ENCODE measurements around the gene BRME1. TPM values are rescaled to one million over a fixed set of nuclear protein-coding genes. Genes with fewer than 3 reads are reported as not detected.
"Not testable (repeated sequence)": the region's sequence is repeated elsewhere in the genome, so short reads cannot be mapped to it uniquely, and the experiment has no call there.

Gene BRME1
- total and polyA plus RNA-seq, 4 experiments from 2014 or later = 0.35 to 3.8 (median 1.7) TPM

DNA sequence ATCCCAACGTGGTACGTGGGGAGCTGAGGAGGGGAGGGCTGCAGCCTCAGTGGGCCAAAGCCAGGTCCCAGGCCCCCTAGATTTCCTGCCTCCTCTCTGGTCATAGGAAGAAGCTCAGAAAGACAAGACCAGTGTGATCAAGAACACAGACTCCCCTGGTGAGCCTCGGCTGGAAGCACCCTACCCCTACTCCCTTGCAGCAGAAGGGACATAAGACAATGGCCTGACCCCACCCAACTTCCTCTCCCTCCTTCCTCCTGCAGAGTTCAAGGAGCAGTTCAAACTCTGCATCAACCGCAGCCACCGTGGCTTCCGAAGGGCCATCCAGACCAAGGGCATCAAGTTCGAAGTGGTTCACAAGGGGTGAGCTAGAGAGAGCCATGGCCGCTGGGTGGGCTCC is 20.8 kb upstream of the BRME1 start:
- Histone ChIP-seq H3K4me3 (ENCODE audit: low read length in 2 of 2) (no peak overlapping the region), H3K36me3 (ENCODE audit: insufficient read depth, low read length) (peaks cover 8% of the 10 kb centered on the region), H3K4me1 (ENCODE audit: insufficient read depth, low read length) (peaks cover 8% of the 10 kb centered on the region), H3K9me3 (ENCODE audit: control insufficient read depth in 1 of 2, low read length in 2 of 2) (no peaks in the 10 kb centered on the region), H3K27me3 (ENCODE audit: insufficient read depth, low read length) (no peaks in the 10 kb centered on the region), H3K27ac (ENCODE audit: low read depth, low read length) (no peak overlapping the region)
- no peak for DNase-seq
- ChIA-PET CTCF (ENCODE audit: partially characterized antibody) (no interaction called here), POLR2A (ENCODE audit: partially characterized antibody) (no interaction called here)
- Mint-ChIP-seq H3K9me3 (peaks cover 0 to 3% (median 0%) of the 10 kb centered on the region in 8 donors), H3K36me3 (peaks cover 31 to 36% of the 10 kb centered on the region in 2 donors), H3K27me3 (no peaks in the 10 kb centered on the region), H3K27ac (peak overlapping the region in 3 of 7 donors; percentile 12 to 57 (median 29)), H3K4me3 (no peak overlapping the region), H3K4me1 (peaks cover 0 to 12% (median 4%) of the 10 kb centered on the region in 4 donors)
- intact Hi-C loops (cut with micrococcal nuclease) = no loop called here

DNA sequence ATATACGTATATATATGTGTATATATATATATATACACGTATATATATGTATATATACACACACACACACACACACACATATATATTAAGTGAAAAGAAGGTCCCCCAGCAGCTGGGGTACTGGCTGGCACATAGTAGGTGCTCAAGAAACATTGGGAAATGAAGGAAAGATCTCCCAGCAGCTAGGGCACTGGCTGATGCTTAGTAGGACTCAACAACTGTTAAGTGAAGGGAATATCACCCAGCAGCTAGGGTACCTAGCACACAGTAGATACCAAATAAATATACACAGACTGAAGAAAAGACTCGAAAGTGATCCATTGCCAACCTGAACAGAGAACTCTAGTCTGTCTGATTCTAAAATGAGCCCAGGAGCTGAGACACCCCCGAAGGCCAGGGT is 20.1 kb upstream of the BRME1 start:
- Mint-ChIP-seq H3K9me3 (peaks cover 0 to 3% (median 0%) of the 10 kb centered on the region in 8 donors), H3K36me3 (peaks cover 38 to 43% of the 10 kb centered on the region in 2 donors), H3K4me1 (peaks cover 0 to 14% (median 4%) of the 10 kb centered on the region in 4 donors), H3K4me3 (no peak overlapping the region), H3K27me3 (no peaks in the 10 kb centered on the region), H3K27ac (peak overlapping the region in 3 of 7 donors; percentile 4 to 78 (median 15))
- DNase-seq = no peak
- POLR2A ChIA-PET (ENCODE audit: partially characterized antibody) = no interaction called here
- H3K27me3 ChIP-seq (ENCODE audit: insufficient read depth, low read length) = no peaks in the 10 kb centered on the region
- CTCF ChIA-PET (ENCODE audit: partially characterized antibody) = no interaction called here
- no peaks in the 10 kb centered on the region for H3K9me3 ChIP-seq (ENCODE audit: control insufficient read depth in 1 of 2, low read length in 2 of 2)
- H3K4me3 ChIP-seq (ENCODE audit: low read length in 2 of 2) = no peak overlapping the region
- no peak overlapping the region for H3K27ac ChIP-seq (ENCODE audit: low read depth, low read length)
- H3K36me3 ChIP-seq (ENCODE audit: insufficient read depth, low read length) = peaks cover 8% of the 10 kb centered on the region
- intact Hi-C loops (cut with micrococcal nuclease) = no loop called here
- peaks cover 8% of the 10 kb centered on the region for H3K4me1 ChIP-seq (ENCODE audit: insufficient read depth, low read length)

- H3K4me1 Mint-ChIP-seq = peaks cover 0 to 15% (median 4%) of the 10 kb centered on the region in 4 donors
- H3K27me3 Mint-ChIP-seq = no peaks in the 10 kb centered on the region
- DNase-seq = no peak
- intact Hi-C loops (cut with micrococcal nuclease) = no loop called here
- H3K9me3 Mint-ChIP-seq = peaks cover 0 to 3% (median 0%) of the 10 kb centered on the region in 8 donors
- no peak overlapping the region for H3K4me3 Mint-ChIP-seq
- Histone ChIP-seq H3K27me3 (ENCODE audit: insufficient read depth, low read length) (no peaks in the 10 kb centered on the region), H3K4me1 (ENCODE audit: insufficient read depth, low read length) (peaks cover 8% of the 10 kb centered on the region), H3K36me3 (ENCODE audit: insufficient read depth, low read length) (peaks cover 15% of the 10 kb centered on the region), H3K27ac (ENCODE audit: low read depth, low read length) (no peak overlapping the region), H3K4me3 (ENCODE audit: low read length in 2 of 2) (no peak overlapping the region), H3K9me3 (ENCODE audit: control insufficient read depth in 1 of 2, low read length in 2 of 2) (no peaks in the 10 kb centered on the region)
- peaks cover 44 to 50% of the 10 kb centered on the region in 2 donors for H3K36me3 Mint-ChIP-seq
- CTCF ChIA-PET (ENCODE audit: partially characterized antibody) = no interaction called here
- H3K27ac Mint-ChIP-seq = peak overlapping the region in 1 of 7 donors; percentile 61
- POLR2A ChIA-PET (ENCODE audit: partially characterized antibody) = no interaction called here
Observed at GRCh38 chr19:13923194-13923987, 17.5 kb upstream of the BRME1 start.

DNA sequence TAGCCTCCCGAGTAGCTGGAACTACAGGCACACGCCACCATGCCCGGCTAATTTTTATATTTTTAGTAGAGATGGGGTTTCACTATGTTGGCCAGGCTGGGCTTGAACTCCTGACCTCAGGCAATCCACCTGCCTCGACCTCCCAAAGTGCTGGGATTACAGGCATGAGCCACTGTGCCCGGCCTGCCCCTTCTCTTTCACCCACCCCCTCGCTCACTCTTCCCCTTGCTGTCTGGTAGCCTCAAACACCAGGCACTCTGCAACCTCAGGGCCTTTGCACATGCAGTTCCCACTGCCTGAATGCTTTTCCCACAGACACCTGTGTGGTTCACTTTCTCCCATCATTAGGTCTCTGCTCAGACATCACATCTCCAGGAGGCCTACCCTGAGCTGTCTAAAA is 16.2 kb upstream of the BRME1 start:
- intact Hi-C loops (cut with micrococcal nuclease); H3K4me3 ChIP-seq (ENCODE audit: low read length in 2 of 2); H3K27ac ChIP-seq (ENCODE audit: low read depth, low read length); DNase-seq; H3K9me3 Mint-ChIP-seq; H3K27me3 ChIP-seq (ENCODE audit: insufficient read depth, low read length); H3K4me3 Mint-ChIP-seq; H3K27me3 Mint-ChIP-seq; H3K9me3 ChIP-seq (ENCODE audit: control insufficient read depth in 1 of 2, low read length in 2 of 2); H3K4me1 ChIP-seq (ENCODE audit: insufficient read depth, low read length): not testable (repeated sequence)
- H3K27ac Mint-ChIP-seq = peak overlapping the region in 1 of 7 donors; percentile 63
- H3K36me3 Mint-ChIP-seq = peaks cover 37 to 51% of the 10 kb centered on the region in 2 donors
- H3K36me3 ChIP-seq (ENCODE audit: insufficient read depth, low read length) = peaks cover 14% of the 10 kb centered on the region
- H3K4me1 Mint-ChIP-seq = peaks cover 0 to 15% (median 4%) of the 10 kb centered on the region in 4 donors
- POLR2A ChIA-PET (ENCODE audit: partially characterized antibody) = interaction anchor here (1.2 kb wide), 1 partner anchor 83 kb away, joined by 3 read pairs; no protein-coding TSS in a partner anchor
- CTCF ChIA-PET (ENCODE audit: partially characterized antibody) = interaction anchor here (0.6 kb wide), 3 partner anchors 1146 to 1683 kb away, joined by 3 to 4 read pairs (median 3); no protein-coding TSS in a partner anchor

- intact Hi-C loops (cut with micrococcal nuclease) = no loop called here
- peaks cover 13% of the 10 kb centered on the region for H3K36me3 ChIP-seq (ENCODE audit: insufficient read depth, low read length)
- H3K27me3 Mint-ChIP-seq = no peaks in the 10 kb centered on the region
- peak overlapping the region; percentile 22 to 87 (median 67) for H3K27ac Mint-ChIP-seq
- no peak overlapping the region for H3K4me3 Mint-ChIP-seq
- peaks cover 0 to 6% (median 3%) of the 10 kb centered on the region in 4 donors for H3K4me1 Mint-ChIP-seq
- no peaks in the 10 kb centered on the region for H3K9me3 Mint-ChIP-seq
- no peaks in the 10 kb centered on the region for H3K9me3 ChIP-seq (ENCODE audit: control insufficient read depth in 1 of 2, low read length in 2 of 2)
- ChIA-PET CTCF (ENCODE audit: partially characterized antibody) (no interaction called here), POLR2A (ENCODE audit: partially characterized antibody) (interaction anchor here (0.7 to 1.2 kb wide), 4 partner anchors 10 to 110 kb away, joined by 3 read pairs; partner anchors contain the start of gene IL27RA)
- H3K36me3 Mint-ChIP-seq = peaks cover 37 to 50% of the 10 kb centered on the region in 2 donors
- H3K4me3 ChIP-seq (ENCODE audit: low read length in 2 of 2) = no peak overlapping the region
- no peaks in the 10 kb centered on the region for H3K4me1 ChIP-seq (ENCODE audit: insufficient read depth, low read length)
- H3K27me3 ChIP-seq (ENCODE audit: insufficient read depth, low read length) = no peaks in the 10 kb centered on the region
- no peak overlapping the region for H3K27ac ChIP-seq (ENCODE audit: low read depth, low read length)
- peak in 3 of 5 donors; percentile 17 to 28 (median 21) for DNase-seq
Observed at GRCh38 chr19:13920940-13921747, 15.2 kb upstream of the BRME1 start.

- peaks cover 37 to 49% of the 10 kb centered on the region in 2 donors for H3K36me3 Mint-ChIP-seq
- Histone ChIP-seq H3K36me3 (ENCODE audit: insufficient read depth, low read length) (peaks cover 15% of the 10 kb centered on the region), H3K27me3 (ENCODE audit: insufficient read depth, low read length) (no peaks in the 10 kb centered on the region), H3K9me3 (ENCODE audit: control insufficient read depth in 1 of 2, low read length in 2 of 2) (no peaks in the 10 kb centered on the region), H3K4me3 (ENCODE audit: low read length in 2 of 2) (no peak overlapping the region), H3K27ac (ENCODE audit: low read depth, low read length) (no peak overlapping the region), H3K4me1 (ENCODE audit: insufficient read depth, low read length) (no peaks in the 10 kb centered on the region)
- CTCF ChIA-PET (ENCODE audit: partially characterized antibody) = no interaction called here
- intact Hi-C loops (cut with micrococcal nuclease) = no loop called here
- peaks cover 0 to 3% (median 1%) of the 10 kb centered on the region in 4 donors for H3K4me1 Mint-ChIP-seq
- no peaks in the 10 kb centered on the region for H3K27me3 Mint-ChIP-seq
- DNase-seq = no peak
- H3K9me3 Mint-ChIP-seq = no peaks in the 10 kb centered on the region
- no peak overlapping the region for H3K4me3 Mint-ChIP-seq
- POLR2A ChIA-PET (ENCODE audit: partially characterized antibody) = interaction anchor here (0.6 to 0.9 kb wide), 2 partner anchors 111 to 396 kb away, joined by 3 read pairs; partner anchors contain the start of gene IL27RA
- peak overlapping the region in 1 of 7 donors; percentile 23 for H3K27ac Mint-ChIP-seq
Observed at GRCh38 chr19:13920524-13920923, 14.6 kb upstream of the BRME1 start.
